ENCODE data around the gene TSPAN14. TPM values are rescaled to one million over a fixed set of nuclear protein-coding genes. Genes with fewer than 3 reads are reported as not detected.

The TSPAN14 gene
- total RNA-seq, 1 donor from 2014 or later, result 199 TPM

GRCh38 chr10:80487791-80488538, 33.9 kb downstream of the TSPAN14 start:
- DNase-seq (ENCODE audit: low read depth), result no peak

- peak; percentile 59 for DNase-seq (ENCODE audit: low read depth)
Measured at GRCh38 chr10:80488539-80489066, 34.5 kb downstream of the TSPAN14 start.

GRCh38 chr10:80489371-80490112, 35.4 kb downstream of the TSPAN14 start:
- no peak for DNase-seq (ENCODE audit: low read depth)

DNA sequence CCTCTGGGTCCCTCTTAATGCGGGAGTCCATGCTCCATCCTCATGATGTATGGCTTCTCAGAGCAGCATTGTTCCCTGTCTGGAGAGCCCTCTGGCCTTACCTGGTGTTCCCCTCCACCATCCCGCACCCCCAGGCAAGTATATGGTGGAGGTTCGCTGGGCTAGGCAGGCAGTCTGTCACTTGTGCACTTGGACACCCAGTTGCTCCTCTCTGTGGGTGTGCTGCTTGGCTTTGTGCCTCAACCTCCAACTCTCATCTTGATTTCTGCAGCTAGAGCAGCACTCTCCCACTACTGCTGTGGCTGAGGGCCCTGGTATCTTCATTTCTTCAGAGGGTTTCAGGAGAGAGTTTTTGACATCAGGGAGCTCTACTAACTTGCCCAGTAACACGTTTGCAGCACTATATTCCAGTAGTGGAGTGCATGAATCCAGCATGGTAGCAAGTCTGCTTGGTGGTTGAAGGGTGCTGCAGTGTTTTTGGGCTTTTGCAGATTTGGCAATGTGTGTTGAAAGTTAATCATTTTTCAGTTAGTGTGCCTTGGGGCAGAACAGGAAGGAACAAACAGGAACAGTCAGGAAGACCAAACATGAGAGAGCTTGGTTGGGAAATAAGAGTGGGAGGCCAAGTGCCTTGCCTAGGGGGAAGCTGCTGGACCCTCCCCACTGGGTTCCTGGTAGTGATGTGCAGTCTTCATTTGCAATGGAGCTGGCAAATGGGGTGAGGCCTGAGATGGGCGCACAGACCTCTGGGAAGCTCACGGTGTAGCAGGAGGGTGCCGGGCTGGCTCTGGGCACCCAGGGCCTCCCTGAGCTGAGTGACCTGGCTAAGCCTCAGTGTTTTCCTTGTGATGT, 37.4 kb downstream of the TSPAN14 start:
- peak; percentile 96 for DNase-seq (ENCODE audit: low read depth)

DNA sequence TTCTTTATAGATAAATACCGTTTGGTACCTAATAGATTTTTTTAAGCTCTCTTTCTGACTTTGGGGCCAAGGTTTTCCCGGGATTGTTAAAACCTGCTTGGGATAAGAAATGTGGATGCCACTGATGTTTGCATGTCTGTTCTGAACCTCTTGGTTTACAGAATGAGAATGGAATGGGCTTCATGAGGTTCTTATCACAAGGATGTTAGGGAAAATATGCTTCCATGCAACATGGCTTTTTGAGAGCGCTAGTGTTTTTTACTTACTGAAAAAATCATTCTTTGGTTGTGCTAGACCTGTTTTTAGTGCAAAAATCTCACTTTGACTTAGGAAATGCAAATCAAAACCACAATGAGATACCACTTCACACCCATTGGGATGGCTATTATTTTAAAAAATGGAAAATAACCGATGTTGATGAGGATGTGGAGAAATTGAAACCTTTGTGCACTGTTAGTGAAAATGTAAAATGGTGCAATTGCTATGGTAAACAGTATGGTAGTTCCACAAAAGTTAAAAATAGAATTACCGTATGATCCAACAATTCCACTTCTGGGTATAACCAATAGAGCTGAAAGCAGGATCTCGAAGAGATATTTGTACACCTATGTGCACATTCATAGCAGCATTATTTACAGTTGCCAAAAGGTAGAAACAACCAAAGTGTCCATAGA, 38.9 kb downstream of the TSPAN14 start:
- DNase-seq (ENCODE audit: low read depth), result no peak

GRCh38 chr10:80493522-80494051, 39.5 kb downstream of the TSPAN14 start:
- no peak for DNase-seq (ENCODE audit: low read depth)

DNA sequence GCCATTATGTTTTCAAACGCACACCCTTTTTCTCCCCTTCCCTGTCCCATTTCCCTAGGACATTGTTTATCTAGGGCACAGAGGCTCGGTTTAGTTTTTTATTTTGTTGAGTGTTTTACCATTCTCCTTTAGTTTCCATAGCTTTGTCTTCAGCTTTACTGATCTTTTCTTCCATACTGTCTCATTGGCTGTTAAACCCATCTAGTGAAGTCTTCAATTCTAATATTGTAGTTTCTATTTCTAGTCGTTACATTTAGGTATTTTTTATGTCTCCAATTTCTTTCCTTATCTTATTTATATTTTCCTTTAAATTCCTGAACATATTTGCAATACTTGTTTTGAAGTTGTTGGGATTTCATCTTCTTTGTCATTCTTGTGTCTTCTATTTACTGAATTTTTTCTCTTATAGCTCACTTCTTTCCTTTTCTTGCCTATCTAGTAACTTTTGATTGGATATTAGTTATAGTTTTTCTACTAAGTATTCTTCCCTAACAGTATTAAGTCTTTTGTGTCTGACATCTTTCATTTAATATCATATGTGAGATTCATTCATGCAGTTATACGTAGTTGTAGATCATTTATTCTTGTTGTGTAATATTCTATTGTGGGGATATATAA, 42.6 kb downstream of the TSPAN14 start:
- no peak for DNase-seq (ENCODE audit: low read depth)

DNA sequence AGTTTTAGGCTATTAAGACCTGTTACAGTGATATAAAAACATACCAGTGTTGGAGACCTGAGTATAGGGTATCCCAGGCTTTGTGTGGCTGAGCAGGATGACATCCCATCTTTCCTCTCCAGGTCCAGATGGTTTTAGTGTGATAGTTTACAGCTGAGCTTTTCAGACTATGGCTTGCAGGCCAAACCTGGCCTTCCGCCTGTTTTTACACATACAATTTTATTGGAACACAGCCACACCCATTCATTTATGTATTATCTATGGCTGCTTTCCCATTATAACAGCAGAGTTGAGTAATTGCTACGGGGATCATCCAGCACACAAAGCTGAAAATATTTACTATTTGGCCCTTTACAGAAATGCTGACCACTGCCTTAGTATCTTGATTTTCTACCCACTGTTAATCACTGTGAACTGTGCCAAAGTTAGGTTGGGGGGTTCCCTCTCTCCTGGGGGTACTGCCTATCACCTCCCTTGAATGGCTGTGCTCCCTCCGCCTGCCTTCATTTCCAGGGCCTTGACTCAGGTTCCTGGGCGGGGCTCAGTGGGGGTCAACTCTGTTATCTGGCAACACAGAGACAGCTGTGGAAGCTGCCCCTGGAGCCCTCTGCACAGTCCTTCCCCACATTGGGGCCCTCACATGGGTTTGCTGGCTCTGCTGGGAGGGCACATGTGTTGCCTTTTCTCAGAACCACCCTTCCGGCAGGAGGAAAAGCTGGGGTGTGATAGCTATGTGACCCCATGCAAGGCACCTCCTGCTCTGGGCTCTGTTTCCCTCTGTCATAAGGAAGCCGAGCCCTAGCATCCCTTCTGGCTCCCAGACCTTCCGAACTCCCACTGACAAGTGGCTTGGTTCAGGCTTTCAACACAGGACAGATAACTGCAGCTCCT, 43.3 kb downstream of the TSPAN14 start:
- DNase-seq (ENCODE audit: low read depth), result no peak

GRCh38 chr10:80498078-80498832, 44.1 kb downstream of the TSPAN14 start:
- no peak for DNase-seq (ENCODE audit: low read depth)

DNA sequence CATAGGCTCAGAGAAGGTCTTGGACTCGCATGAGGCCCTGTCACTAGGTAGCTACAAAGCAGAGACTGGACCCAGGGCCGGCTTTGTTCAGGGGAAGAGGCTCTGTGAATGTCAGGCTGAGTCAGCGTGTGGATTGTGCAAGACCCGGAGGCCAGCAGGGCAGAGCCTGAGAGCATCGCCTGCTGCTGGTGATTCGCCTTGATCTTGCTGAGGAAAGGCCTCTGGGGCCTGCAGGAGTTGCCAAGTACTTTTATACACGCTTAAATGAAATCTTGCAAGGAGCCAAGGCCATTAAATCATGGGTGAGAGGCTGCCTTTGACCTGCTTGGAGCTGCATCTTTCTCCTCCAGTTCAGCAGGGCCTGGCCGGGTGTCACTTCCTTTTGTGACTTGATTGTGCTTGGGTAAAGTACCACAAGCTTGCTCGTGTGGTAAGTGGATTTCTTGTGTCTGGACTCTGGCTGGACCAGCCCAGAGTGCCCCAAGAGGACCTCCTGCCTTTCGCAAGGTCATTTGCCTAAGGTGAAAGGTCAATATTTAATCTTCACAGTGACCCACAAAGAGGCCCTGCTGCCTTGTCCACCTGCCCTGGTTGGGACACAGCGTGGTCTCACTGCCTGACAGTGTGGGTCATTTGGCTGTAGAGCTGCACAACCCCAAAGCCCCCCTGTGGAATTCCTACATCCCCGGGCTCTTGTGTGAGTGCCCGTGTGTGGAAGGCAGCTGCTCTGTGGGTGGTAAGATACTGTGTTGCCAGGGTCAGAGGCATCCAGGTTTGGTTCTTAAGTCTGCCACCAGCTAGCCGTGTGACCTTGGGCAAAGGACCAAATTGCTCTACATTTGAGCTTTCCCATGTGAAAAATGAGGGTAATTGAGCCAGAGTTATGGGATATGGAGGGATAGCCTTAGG, 45.0 kb downstream of the TSPAN14 start:
- peak; percentile 98 for DNase-seq (ENCODE audit: low read depth)

DNA sequence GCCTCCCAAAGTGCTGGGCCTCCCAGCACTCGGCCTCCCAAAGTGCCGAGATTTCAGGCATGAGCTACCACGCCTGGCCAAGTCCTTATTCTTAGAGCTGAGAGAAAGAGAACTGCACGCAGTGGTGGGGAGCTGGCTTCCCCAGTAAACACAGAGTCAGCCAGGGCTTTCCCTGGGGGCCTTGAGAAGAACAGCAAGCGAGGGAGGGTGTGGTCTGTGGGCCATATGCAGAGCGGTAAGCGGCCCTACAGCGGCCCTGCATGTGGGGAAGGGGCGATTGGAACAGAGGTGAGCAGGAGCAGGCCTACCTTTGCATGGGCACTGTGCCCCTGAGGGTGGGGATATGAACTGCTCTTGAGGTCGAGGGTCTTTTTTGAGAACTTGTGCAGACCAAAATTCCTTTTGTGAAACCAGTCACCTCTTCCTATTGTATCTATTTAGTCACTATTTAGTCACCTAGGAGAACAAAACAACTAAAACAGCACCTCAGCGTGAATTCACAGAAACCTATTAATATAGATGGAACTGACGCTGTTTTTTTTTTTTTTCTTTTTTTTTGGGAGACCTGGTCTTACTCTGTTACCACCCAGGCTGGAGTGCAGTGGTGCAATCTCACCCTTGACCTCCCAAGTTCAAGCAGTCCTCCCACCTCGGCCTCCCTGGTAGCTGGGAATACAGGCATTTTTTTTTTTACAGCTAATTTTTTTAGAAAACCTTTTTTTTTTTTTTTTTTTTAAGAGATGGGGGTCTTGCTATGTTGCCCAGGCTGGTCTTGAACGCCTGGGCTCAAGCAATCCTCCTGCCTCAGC, 46.7 kb downstream of the TSPAN14 start:
- no peak for DNase-seq (ENCODE audit: low read depth)

- peak; percentile 73 for DNase-seq (ENCODE audit: low read depth)
Measured at GRCh38 chr10:80501381-80501912, 47.3 kb downstream of the TSPAN14 start.

GRCh38 chr10:80501913-80502521, 47.9 kb downstream of the TSPAN14 start:
- no peak for DNase-seq (ENCODE audit: low read depth)

DNA sequence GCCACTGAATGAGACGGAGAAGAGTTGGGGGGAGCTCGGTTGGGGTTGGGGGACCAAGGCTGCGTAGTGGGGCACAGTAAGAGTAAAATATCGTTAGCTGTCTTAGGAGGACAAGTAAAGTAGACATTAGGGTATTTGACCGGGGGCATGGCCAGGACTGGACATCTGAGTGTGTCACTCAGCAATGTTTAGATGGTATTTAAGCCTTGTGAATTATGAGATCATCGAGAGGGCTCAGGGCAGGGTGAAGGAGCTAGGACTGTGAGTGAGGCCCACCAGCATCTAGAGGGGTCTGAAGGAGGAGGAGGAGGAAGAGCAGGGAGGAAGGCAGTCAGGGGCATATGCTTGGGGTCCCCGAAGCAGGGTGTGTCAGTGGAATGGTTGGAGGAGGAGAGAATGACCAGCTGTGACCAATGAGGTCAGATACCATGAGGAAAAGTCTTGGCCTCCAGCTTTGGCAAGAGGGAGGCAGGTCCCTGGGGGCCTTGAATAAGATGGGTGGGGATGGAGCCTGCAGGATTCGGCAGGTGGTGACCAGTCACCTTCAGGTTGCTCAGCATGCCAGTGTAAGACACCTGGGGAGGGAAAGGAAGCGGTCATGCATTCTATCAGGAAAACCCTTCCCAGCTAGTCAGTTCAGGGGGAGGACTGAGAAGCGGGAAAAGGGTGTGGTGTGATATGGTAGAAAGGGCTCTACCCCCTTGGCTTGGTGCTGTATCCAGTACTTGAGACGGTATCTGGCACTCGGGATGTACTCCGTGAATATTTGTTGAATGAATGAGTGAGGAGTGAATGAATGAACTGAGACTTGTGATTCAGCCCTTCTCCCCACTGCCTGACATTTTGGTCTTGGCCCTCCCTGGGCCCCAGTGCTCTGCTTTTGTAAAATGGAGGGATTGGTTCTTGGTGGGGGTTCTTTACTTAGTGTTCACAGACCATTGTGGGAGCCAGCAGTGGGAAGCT, 48.8 kb downstream of the TSPAN14 start:
- no peak for DNase-seq (ENCODE audit: low read depth)

- no peak for DNase-seq (ENCODE audit: low read depth)
Measured at GRCh38 chr10:80503584-80504157, 49.6 kb downstream of the TSPAN14 start.
